CD4-positive, alpha-beta memory T cell (primary cell): Measurements from ENCODE around the gene IARS1. TPM values are rescaled to one million over a fixed set of nuclear protein-coding genes. Genes with fewer than 3 reads are reported as not detected.

Source experiments
- CTCF ChIA-PET: fragments of 350-600 bp; sonication (Branson Sonifier 250); formaldehyde crosslinking; loops from one replicate; lab custom pipeline; 2021; ENCODE audit warnings: inconsistent platforms; ENCODE audit not compliant: partially characterized antibody; lab: Charles Lee
- POLR2A ChIA-PET: fragments of 350-600 bp; sonication (Branson Sonifier 250); formaldehyde crosslinking; loops from one replicate; lab custom pipeline; 2021; ENCODE audit not compliant: partially characterized antibody; lab: Charles Lee
- DNase-seq, 5 donors: peaks; one replicate each; pipeline versions ENCODE4 v3.0.0 to v3.0.0-alpha.2; 2020 to 2022; ENCODE audit warnings: mixed read lengths in 1 of 5
- H3K27ac ChIP-seq: one replicate; pipeline ENCODE4 v1.7.0; 2013; ENCODE audit warnings: low read depth, low read length
- H3K27me3 ChIP-seq: 2 replicates; pipeline ENCODE4 v1.7.0; 2013; ENCODE audit warnings: mild to moderate bottlenecking, low read length, moderate library complexity; ENCODE audit not compliant: insufficient read depth
- H3K36me3 ChIP-seq: 2 replicates; pipeline ENCODE4 v1.7.0; 2013; ENCODE audit warnings: mild to moderate bottlenecking, low read length, moderate library complexity; ENCODE audit not compliant: insufficient read depth
- H3K4me1 ChIP-seq: 2 replicates; pipeline ENCODE4 v1.7.0; 2013; ENCODE audit warnings: mild to moderate bottlenecking, low read length, moderate library complexity; ENCODE audit not compliant: insufficient read depth
- H3K4me3 ChIP-seq, 2 donors: one replicate each; pipeline ENCODE4 v1.7.0; 2013; ENCODE audit warnings: low read length in 2 of 2, mild to moderate bottlenecking in 1 of 2
- H3K9me3 ChIP-seq, 2 donors: one replicate each; pipeline ENCODE4 v1.7.0; 2013; ENCODE audit warnings: low read length in 2 of 2, control low read depth in 1 of 2; ENCODE audit not compliant: control insufficient read depth in 1 of 2
- H3K27ac Mint-ChIP-seq, 7 donors: one replicate each; pipeline ENCODE4 v1.8.0; 2020 to 2021; ENCODE audit warnings: mixed read lengths in 7 of 7, mild to moderate bottlenecking in 6 of 7, inconsistent platforms in 3 of 7, moderate library complexity in 3 of 7
- H3K27me3 Mint-ChIP-seq, 2 donors: one replicate each; pipeline ENCODE4 v1.8.0; 2020 to 2021; ENCODE audit warnings: mixed read lengths in 2 of 2
- H3K36me3 Mint-ChIP-seq, 2 donors: one replicate each; pipeline ENCODE4 v1.8.0; 2020 to 2021; ENCODE audit warnings: mixed read lengths in 2 of 2, inconsistent platforms in 1 of 2, mild to moderate bottlenecking in 1 of 2
- H3K4me1 Mint-ChIP-seq, 4 donors: one replicate each; pipeline ENCODE4 v1.8.0; 2020 to 2021; ENCODE audit warnings: mixed read lengths in 4 of 4, mild to moderate bottlenecking in 1 of 4
- H3K4me3 Mint-ChIP-seq, 8 donors: one replicate each; pipeline ENCODE4 v1.8.0; 2020 to 2021; ENCODE audit warnings: mixed read lengths in 8 of 8, mild to moderate bottlenecking in 7 of 8, moderate library complexity in 6 of 8, inconsistent platforms in 3 of 8
- H3K9me3 Mint-ChIP-seq, 8 donors: one replicate each; pipeline ENCODE4 v1.8.0; 2020 to 2021; ENCODE audit warnings: mixed read lengths in 8 of 8, mild to moderate bottlenecking in 5 of 8, inconsistent platforms in 3 of 8, moderate library complexity in 1 of 8
- intact Hi-C: fragments of 100-400 bp; cut with micrococcal nuclease; formaldehyde crosslinking; loops from one replicate; pipeline ENCODE4 v1.15.1; 2023
- polyA plus RNA-seq, 2 donors: library from polyadenylated mRNA; unstranded; fragments of 300-500 nt; fragmentation: Illumina TruSeq; gene quantifications; one replicate each; pipeline ENCODE4 v1.2.3, GENCODE V29; 2021
- total RNA-seq, 2 experiments: library from RNA; stranded (reverse); gene quantifications; one replicate each; pipeline ENCODE4 v1.2.3, GENCODE V29; 2021

IARS1 gene
- total and polyA plus RNA-seq, 4 experiments from 2014 or later: 69.7 to 112 (median 90.1) TPM

- peak in 4 of 5 donors; percentile 5 to 27 (median 12) for DNase-seq
- POLR2A ChIA-PET: interaction anchor here (3.1 kb wide), 1 partner anchor 28 kb away, joined by 14 read pairs; the partner anchor contains the start of genes CENPP and NOL8
- Histone ChIP-seq H3K27ac (peak overlapping the region; percentile 61), H3K36me3 (peaks cover 26% of the 10 kb centered on the region), H3K9me3 (no peaks in the 10 kb centered on the region), H3K4me1 (peaks cover 28% of the 10 kb centered on the region), H3K4me3 (peak overlapping the region in 1 of 2 donors; percentile 14), H3K27me3 (no peaks in the 10 kb centered on the region)
- no peaks in the 10 kb centered on the region for H3K9me3 Mint-ChIP-seq
- CTCF ChIA-PET: no interaction called here
- H3K27me3 Mint-ChIP-seq: no peaks in the 10 kb centered on the region
- peak overlapping the region; percentile 73 to 94 (median 88) for H3K4me3 Mint-ChIP-seq
- peaks cover 36 to 51% of the 10 kb centered on the region in 2 donors for H3K36me3 Mint-ChIP-seq
- intact Hi-C loops: loop anchor here (10.0 kb wide), 1 partner anchor 467 kb away; the partner anchor contains the start of gene BICD2
- peak overlapping the region; percentile 88 to 99 (median 98) for H3K27ac Mint-ChIP-seq
- peaks cover 25 to 54% (median 41%) of the 10 kb centered on the region in 4 donors for H3K4me1 Mint-ChIP-seq
Measured at GRCh38 chr9:92297611-92298010, 4.1 kb upstream of the IARS1 start.

GRCh38 chr9:92295827-92296258, 2.3 kb upstream of the IARS1 start:
- Histone ChIP-seq H3K27me3 (no peaks in the 10 kb centered on the region), H3K9me3 (no peaks in the 10 kb centered on the region), H3K27ac (no peak overlapping the region), H3K4me3 (no peak overlapping the region), H3K4me1 (peaks cover 45% of the 10 kb centered on the region), H3K36me3 (peaks cover 15% of the 10 kb centered on the region)
- POLR2A ChIA-PET: no interaction called here
- Mint-ChIP-seq H3K27me3 (no peaks in the 10 kb centered on the region), H3K27ac (peak overlapping the region in 6 of 7 donors; percentile 69 to 99 (median 84)), H3K4me1 (peaks cover 36 to 71% (median 56%) of the 10 kb centered on the region in 4 donors), H3K36me3 (peaks cover 27 to 40% of the 10 kb centered on the region in 2 donors), H3K9me3 (peaks cover 0 to 2% (median 0%) of the 10 kb centered on the region in 8 donors), H3K4me3 (peak overlapping the region in 3 of 8 donors; percentile 26 to 45 (median 40))
- DNase-seq: no peak
- intact Hi-C loops: loop anchor here (10.0 kb wide), 1 partner anchor 469 kb away; the partner anchor contains the start of gene BICD2
- CTCF ChIA-PET: no interaction called here

- intact Hi-C loops: loop anchor here (10.0 kb wide), 1 partner anchor 469 kb away; the partner anchor contains the start of gene BICD2
- Histone ChIP-seq H3K36me3 (peaks cover 10% of the 10 kb centered on the region), H3K27me3 (no peaks in the 10 kb centered on the region), H3K27ac (no peak overlapping the region), H3K4me1 (peaks cover 49% of the 10 kb centered on the region), H3K4me3 (no peak overlapping the region), H3K9me3 (no peaks in the 10 kb centered on the region)
- Mint-ChIP-seq H3K27me3 (no peaks in the 10 kb centered on the region), H3K4me1 (peaks cover 37 to 73% (median 59%) of the 10 kb centered on the region in 4 donors), H3K9me3 (peaks cover 0 to 2% (median 0%) of the 10 kb centered on the region in 8 donors), H3K27ac (peak overlapping the region; percentile 15 to 99 (median 80)), H3K36me3 (peaks cover 27 to 38% of the 10 kb centered on the region in 2 donors), H3K4me3 (peak overlapping the region in 7 of 8 donors; percentile 22 to 48 (median 26))
- POLR2A ChIA-PET: interaction anchor here (2.6 kb wide), 1 partner anchor 30 kb away, joined by 18 read pairs; the partner anchor contains the start of genes CENPP and NOL8
- CTCF ChIA-PET: no interaction called here
- no peak for DNase-seq
Measured at GRCh38 chr9:92295240-92295790, 1.8 kb upstream of the IARS1 start.

GRCh38 chr9:92294297-92294676, 790 bp upstream of the IARS1 start:
- Histone ChIP-seq H3K4me1 (peaks cover 49% of the 10 kb centered on the region), H3K27me3 (no peaks in the 10 kb centered on the region), H3K27ac (peak overlapping the region; percentile 66), H3K4me3 (peak overlapping the region; percentile 57 to 66), H3K36me3 (peaks cover 8% of the 10 kb centered on the region), H3K9me3 (no peaks in the 10 kb centered on the region)
- peaks cover 0 to 2% (median 0%) of the 10 kb centered on the region in 8 donors for H3K9me3 Mint-ChIP-seq
- CTCF ChIA-PET: no interaction called here
- peaks cover 37 to 84% (median 63%) of the 10 kb centered on the region in 4 donors for H3K4me1 Mint-ChIP-seq
- H3K27ac Mint-ChIP-seq: peak overlapping the region; percentile 98 to 99 (median 99)
- peak overlapping the region; percentile 97 to 100 (median 98) for H3K4me3 Mint-ChIP-seq
- intact Hi-C loops: loop anchor here (5.0 to 10.0 kb wide), 2 partner anchors 471 to 1278 kb away; partner anchors contain the start of gene BICD2
- no peaks in the 10 kb centered on the region for H3K27me3 Mint-ChIP-seq
- peak in 3 of 5 donors; percentile 11 to 35 (median 11) for DNase-seq
- peaks cover 23 to 42% of the 10 kb centered on the region in 2 donors for H3K36me3 Mint-ChIP-seq
- POLR2A ChIA-PET: interaction anchor here (0.9 to 2.6 kb wide), 2 partner anchors 14 to 31 kb away, joined by 3 to 18 read pairs; partner anchors contain the start of genes CENPP and NOL8

DNA sequence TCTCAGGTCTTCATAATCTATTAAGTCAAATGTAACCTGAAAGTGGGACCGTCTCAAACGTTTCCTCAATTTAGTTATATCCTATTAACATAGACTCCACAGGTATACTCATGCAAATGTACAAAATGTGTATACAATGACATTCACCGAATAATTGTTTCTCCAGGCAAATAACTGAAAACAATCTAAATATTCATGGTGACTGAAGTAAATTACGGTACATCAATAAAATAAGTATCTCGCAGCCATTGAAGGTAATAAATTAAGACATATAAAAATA, 482 bp downstream of the IARS1 start:
- POLR2A ChIA-PET: interaction anchor here (2.6 kb wide), 1 partner anchor 32 kb away, joined by 18 read pairs; the partner anchor contains the start of genes CENPP and NOL8
- peaks cover 19 to 38% of the 10 kb centered on the region in 2 donors for H3K36me3 Mint-ChIP-seq

GRCh38 chr9:92292338-92293074, 991 bp downstream of the IARS1 start:
- H3K36me3 ChIP-seq: peaks cover 12% of the 10 kb centered on the region
- Mint-ChIP-seq H3K9me3 (peaks cover 0 to 2% (median 0%) of the 10 kb centered on the region in 8 donors), H3K4me3 (peak overlapping the region; percentile 97 to 100 (median 98)), H3K36me3 (peaks cover 19 to 38% of the 10 kb centered on the region in 2 donors), H3K27ac (peak overlapping the region; percentile 98 to 99 (median 99)), H3K27me3 (no peaks in the 10 kb centered on the region), H3K4me1 (peaks cover 32 to 77% (median 59%) of the 10 kb centered on the region in 4 donors)
- H3K27me3 ChIP-seq: no peaks in the 10 kb centered on the region
- H3K9me3 ChIP-seq: no peaks in the 10 kb centered on the region
- H3K4me1 ChIP-seq: peaks cover 41% of the 10 kb centered on the region
- DNase-seq: no peak
- peak overlapping the region; percentile 66 to 77 for H3K4me3 ChIP-seq
- intact Hi-C loops: loop anchor here (1.0 to 10.0 kb wide), 5 partner anchors 33 to 1280 kb away; partner anchors contain the start of genes BICD2, CENPP, NOL8 and SPTLC1
- POLR2A ChIA-PET: interaction anchor here (0.8 to 2.6 kb wide), 3 partner anchors 11 to 33 kb away, joined by 3 to 18 read pairs (median 7); partner anchors contain the start of genes CENPP and NOL8
- CTCF ChIA-PET: interaction anchor here (1.4 to 1.9 kb wide), 2 partner anchors 33 to 153 kb away, joined by 4 to 7 read pairs; partner anchors contain the start of genes CENPP and NOL8
- peak overlapping the region; percentile 66 for H3K27ac ChIP-seq

More for the DNA sequence above, 482 bp downstream of the IARS1 start:
- H3K4me1 Mint-ChIP-seq: peaks cover 33 to 81% (median 62%) of the 10 kb centered on the region in 4 donors
- CTCF ChIA-PET: no interaction called here
- H3K9me3 Mint-ChIP-seq: peaks cover 0 to 2% (median 0%) of the 10 kb centered on the region in 8 donors
- H3K4me1 ChIP-seq: peaks cover 46% of the 10 kb centered on the region
- intact Hi-C loops: loop anchor here (1.0 to 10.0 kb wide), 5 partner anchors 32 to 1279 kb away; partner anchors contain the start of genes BICD2, CENPP, NOL8 and SPTLC1
- H3K27me3 ChIP-seq: no peaks in the 10 kb centered on the region
- peak overlapping the region; percentile 97 to 100 (median 98) for H3K4me3 Mint-ChIP-seq
- no peak for DNase-seq
- no peaks in the 10 kb centered on the region for H3K9me3 ChIP-seq
- H3K4me3 ChIP-seq: peak overlapping the region; percentile 66 to 77
- peaks cover 10% of the 10 kb centered on the region for H3K36me3 ChIP-seq
- H3K27me3 Mint-ChIP-seq: no peaks in the 10 kb centered on the region
- peak overlapping the region; percentile 66 for H3K27ac ChIP-seq
- H3K27ac Mint-ChIP-seq: peak overlapping the region; percentile 98 to 99 (median 99)
